Myocyte (in vitro differentiated cells): ENCODE results near the gene SCUBE1. TPM values are rescaled to one million over a fixed set of nuclear protein-coding genes. Genes with fewer than 3 reads are reported as not detected.

Experiments
- DNase-seq: peaks from one replicate; pipeline ENCODE4 v3.0.0-alpha.2; 2012; ENCODE audit warnings: low read depth
- total RNA-seq: library from RNA; depleted of rRNA; stranded (reverse); fragments of >200 nt; gene quantifications from 2 replicates; pipeline ENCODE4 v1.2.3, GENCODE V29; 2014

The SCUBE1 gene
- total RNA-seq, 1 donor from 2014 or later: not detected

- DNase-seq: no peak
These were observed 103.2 kb downstream of the SCUBE1 start for GRCh38 chr22:43239956-43240355.

- no peak for DNase-seq
These were observed 103.9 kb downstream of the SCUBE1 start for GRCh38 chr22:43239193-43239780.

GRCh38 chr22:43238526-43239006 is 104.6 kb downstream of the SCUBE1 start:
- DNase-seq: no peak

- DNase-seq: no peak
These were observed 105.9 kb downstream of the SCUBE1 start for GRCh38 chr22:43237280-43237679.

- DNase-seq: no peak
These were observed 106.6 kb downstream of the SCUBE1 start for GRCh38 chr22:43236411-43237166.

GRCh38 chr22:43235445-43236409 is 107.4 kb downstream of the SCUBE1 start:
- no peak for DNase-seq

GRCh38 chr22:43234264-43234988 is 108.7 kb downstream of the SCUBE1 start:
- DNase-seq: no peak

GRCh38 chr22:43233529-43233928 is 109.6 kb downstream of the SCUBE1 start:
- no peak for DNase-seq

GRCh38 chr22:43232445-43232844 is 110.7 kb downstream of the SCUBE1 start:
- DNase-seq: no peak

- no peak for DNase-seq
These were observed 111.5 kb downstream of the SCUBE1 start for GRCh38 chr22:43231724-43232034.

GRCh38 chr22:43230971-43231723 is 112.0 kb downstream of the SCUBE1 start:
- DNase-seq: peak; percentile 39

- no peak for DNase-seq
These were observed 112.6 kb downstream of the SCUBE1 start for GRCh38 chr22:43230571-43230970.

GRCh38 chr22:43228863-43229262 is 114.3 kb downstream of the SCUBE1 start:
- no peak for DNase-seq

GRCh38 chr22:43228330-43228729 is 114.8 kb downstream of the SCUBE1 start:
- DNase-seq: no peak

- DNase-seq: no peak
These were observed 115.9 kb downstream of the SCUBE1 start for GRCh38 chr22:43227239-43227630.

- DNase-seq: no peak
These were observed 116.6 kb downstream of the SCUBE1 start for GRCh38 chr22:43226377-43227238.

- no peak for DNase-seq
These were observed 117.6 kb downstream of the SCUBE1 start for GRCh38 chr22:43225609-43226008.

GRCh38 chr22:43222987-43223386 is 120.2 kb downstream of the SCUBE1 start:
- no peak for DNase-seq

GRCh38 chr22:43222262-43222661 is 120.9 kb downstream of the SCUBE1 start:
- DNase-seq: no peak
